SH-SY5Y (cell line): Measurements from ENCODE around the gene PARVB.

Experiments
- GATA2 ChIP-seq: IDR thresholded peaks from 2 replicates; pipeline ENCODE4 v1.6.1; 2011; ENCODE audit warnings: mild to moderate bottlenecking, low read depth, low read length
- GATA3 ChIP-seq: IDR thresholded peaks from 2 replicates; pipeline ENCODE4 v1.6.1; 2011; ENCODE audit warnings: low read depth, mild to moderate bottlenecking, low read length, moderate library complexity

GRCh38 chr22:43990044-43990443, 34.1 kb upstream of the PARVB start:
- no peak for TF ChIP-seq GATA2
- TF ChIP-seq GATA3: no peak
